Peyer's patch (tissue), 4 donors: ENCODE measurements around the gene YARS2.

Experiments used
- POLR2A ChIP-seq, 2 donors: fragments of 450-650 bp; IDR thresholded peaks; one replicate each; pipeline ENCODE4 v1.5.1; 2017; ENCODE audit warnings: antibody characterized with exemption in 2 of 2, mild to moderate bottlenecking in 2 of 2, moderate library complexity in 2 of 2
- TF ChIP-seq, protein P1 (sequence below), 6 experiments: fragments of 450-650 bp in 4 of 6; fragments of 200-600 bp in 2 of 6; sonication (generic) in 1 of 6; IDR thresholded peaks; one replicate each; pipeline ENCODE4 v1.5.1; 2017 to 2019; ENCODE audit warnings: antibody characterized with exemption in 6 of 6, mild to moderate bottlenecking in 3 of 6, moderate library complexity in 1 of 6

GRCh38 chr12:32761716-32762115 is 6.0 kb upstream of the YARS2 start:
- TF ChIP-seq, protein P1, sequence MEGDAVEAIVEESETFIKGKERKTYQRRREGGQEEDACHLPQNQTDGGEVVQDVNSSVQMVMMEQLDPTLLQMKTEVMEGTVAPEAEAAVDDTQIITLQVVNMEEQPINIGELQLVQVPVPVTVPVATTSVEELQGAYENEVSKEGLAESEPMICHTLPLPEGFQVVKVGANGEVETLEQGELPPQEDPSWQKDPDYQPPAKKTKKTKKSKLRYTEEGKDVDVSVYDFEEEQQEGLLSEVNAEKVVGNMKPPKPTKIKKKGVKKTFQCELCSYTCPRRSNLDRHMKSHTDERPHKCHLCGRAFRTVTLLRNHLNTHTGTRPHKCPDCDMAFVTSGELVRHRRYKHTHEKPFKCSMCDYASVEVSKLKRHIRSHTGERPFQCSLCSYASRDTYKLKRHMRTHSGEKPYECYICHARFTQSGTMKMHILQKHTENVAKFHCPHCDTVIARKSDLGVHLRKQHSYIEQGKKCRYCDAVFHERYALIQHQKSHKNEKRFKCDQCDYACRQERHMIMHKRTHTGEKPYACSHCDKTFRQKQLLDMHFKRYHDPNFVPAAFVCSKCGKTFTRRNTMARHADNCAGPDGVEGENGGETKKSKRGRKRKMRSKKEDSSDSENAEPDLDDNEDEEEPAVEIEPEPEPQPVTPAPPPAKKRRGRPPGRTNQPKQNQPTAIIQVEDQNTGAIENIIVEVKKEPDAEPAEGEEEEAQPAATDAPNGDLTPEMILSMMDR (IDR thresholded peaks at IDR 0.05) = no peak
- TF ChIP-seq POLR2A (IDR thresholded peaks at IDR 0.05) = no peak
